ENCODE data around the gene C1QTNF1.
A peak's percentile ranks its signal among the peaks of the same experiment; 100 is the strongest.

Gene C1QTNF1

DNA sequence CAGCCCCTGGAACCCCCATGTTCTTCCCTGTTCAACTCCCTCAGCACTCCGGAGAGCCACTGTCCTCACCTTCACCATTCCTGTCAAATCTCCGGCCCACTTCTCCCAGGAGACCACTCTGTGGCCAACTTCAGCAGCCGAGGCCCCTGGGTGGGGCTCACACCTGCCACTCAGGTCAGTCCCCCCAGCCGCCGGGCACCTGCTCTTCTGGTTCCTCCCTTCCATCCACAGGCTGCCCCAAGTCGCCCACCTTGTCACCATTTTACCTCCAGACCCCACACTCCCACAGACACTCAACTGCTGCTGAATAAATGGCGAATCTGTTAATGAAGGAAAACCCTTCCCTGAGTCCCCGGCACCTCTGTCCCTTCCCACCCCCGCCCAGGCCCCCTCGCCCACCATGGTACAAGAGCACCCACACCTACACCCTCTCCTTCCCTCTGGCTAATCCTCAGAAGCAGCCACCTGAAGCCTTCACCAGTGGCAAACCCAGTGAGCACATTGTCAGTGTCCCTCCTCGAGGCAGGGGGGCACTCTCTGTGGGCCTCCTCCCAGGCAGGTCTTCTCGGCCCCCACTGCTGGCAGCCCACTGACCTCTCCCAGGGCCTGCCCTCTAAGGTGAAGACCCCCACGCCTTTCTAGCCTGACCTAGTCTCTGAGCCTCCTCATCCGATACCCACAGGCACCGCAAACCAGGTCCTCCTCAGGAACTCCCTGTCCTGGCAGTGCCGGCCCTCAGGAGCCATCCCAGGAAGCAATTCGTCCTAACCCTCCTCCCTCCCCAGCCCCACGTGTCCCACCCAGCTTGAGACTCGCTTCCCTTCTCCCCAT, 22.6 kb upstream of the C1QTNF1 start:
- no peak overlapping the region for H3K27ac ChIP-seq (ENCODE audit: low read depth, low read length)
- no peaks in the 10 kb centered on the region for H3K9me3 ChIP-seq (ENCODE audit: control insufficient read depth, insufficient read depth, low read length)
- H3K36me3 ChIP-seq (ENCODE audit: control insufficient read depth, insufficient read depth, low read length), result peaks cover 19% of the 10 kb centered on the region
- H3K9ac ChIP-seq (ENCODE audit: low read depth, low read length), result no peak overlapping the region
- no peaks in the 10 kb centered on the region for H3K4me1 ChIP-seq (ENCODE audit: control insufficient read depth, insufficient read depth, low read length)
- H3K4me3 ChIP-seq (ENCODE audit: low read depth, low read length), result no peak overlapping the region
- peaks cover 46% of the 10 kb centered on the region for H3K27me3 ChIP-seq (ENCODE audit: control insufficient read depth, insufficient read depth, low read length)

GRCh38 chr17:79002291-79002690, 21.7 kb upstream of the C1QTNF1 start:
- Histone ChIP-seq H3K36me3 (ENCODE audit: control insufficient read depth, insufficient read depth, low read length) (peaks cover 12% of the 10 kb centered on the region), H3K4me1 (ENCODE audit: control insufficient read depth, insufficient read depth, low read length) (no peaks in the 10 kb centered on the region), H3K27ac (ENCODE audit: low read depth, low read length) (no peak overlapping the region), H3K4me3 (ENCODE audit: low read depth, low read length) (no peak overlapping the region), H3K27me3 (ENCODE audit: control insufficient read depth, insufficient read depth, low read length) (peaks cover 55% of the 10 kb centered on the region), H3K9me3 (ENCODE audit: control insufficient read depth, insufficient read depth, low read length) (no peaks in the 10 kb centered on the region), H3K9ac (ENCODE audit: low read depth, low read length) (no peak overlapping the region)

- H3K9ac ChIP-seq (ENCODE audit: low read depth, low read length), result no peak overlapping the region
- peaks cover 62% of the 10 kb centered on the region for H3K27me3 ChIP-seq (ENCODE audit: control insufficient read depth, insufficient read depth, low read length)
- H3K27ac ChIP-seq (ENCODE audit: low read depth, low read length), result peak overlapping the region; percentile 35
These were observed 21.0 kb upstream of the C1QTNF1 start for GRCh38 chr17:79002796-79003593.

DNA sequence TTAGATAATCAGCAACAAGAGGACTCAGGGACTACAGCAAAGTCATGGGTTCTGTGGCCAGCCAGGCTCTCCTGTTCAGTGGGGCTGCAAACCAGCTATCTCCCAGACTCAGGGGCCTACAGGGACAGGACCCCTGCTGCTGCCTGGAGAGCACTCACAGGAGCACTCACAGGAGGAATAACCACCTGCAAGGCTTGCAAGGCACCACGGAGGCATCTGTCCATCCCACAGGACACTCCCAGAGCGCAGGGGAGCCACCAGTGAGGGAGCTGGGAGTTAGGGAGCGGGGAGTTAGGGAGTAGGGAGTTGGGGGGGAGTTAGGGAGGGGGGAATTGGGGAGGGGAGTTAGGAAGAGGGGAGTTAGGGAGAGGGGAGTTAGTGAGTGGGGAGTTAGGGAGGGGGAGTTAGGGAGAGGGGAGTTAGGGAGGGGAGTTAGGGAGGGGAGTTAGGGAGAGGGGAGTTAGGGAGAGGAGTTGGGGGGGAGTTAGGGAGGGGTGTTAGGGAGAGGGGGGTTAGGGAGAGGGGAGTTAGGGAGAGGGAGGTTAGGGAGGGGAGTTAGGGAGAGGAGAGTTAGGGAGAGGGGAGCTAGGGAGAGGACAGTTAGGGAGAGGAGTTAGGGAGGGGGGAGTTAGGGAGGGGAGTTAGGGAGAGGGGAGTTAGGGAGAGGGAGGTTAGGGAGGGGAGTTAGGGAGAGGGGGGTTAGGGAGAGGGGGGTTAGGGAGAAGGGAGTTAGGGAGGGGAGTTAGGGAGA, 20.1 kb upstream of the C1QTNF1 start:
- Histone ChIP-seq H3K4me3 (ENCODE audit: low read depth, low read length) (no peak overlapping the region), H3K36me3 (ENCODE audit: control insufficient read depth, insufficient read depth, low read length) (peaks cover 5% of the 10 kb centered on the region; the same call in 1 of the 2 replicates), H3K9me3 (ENCODE audit: control insufficient read depth, insufficient read depth, low read length) (no peaks in the 10 kb centered on the region), H3K9ac (ENCODE audit: low read depth, low read length) (no peak overlapping the region), H3K27ac (ENCODE audit: low read depth, low read length) (peak overlapping the region; percentile 35), H3K4me1 (ENCODE audit: control insufficient read depth, insufficient read depth, low read length) (peaks cover 3% of the 10 kb centered on the region; the same call in 1 of the 2 replicates), H3K27me3 (ENCODE audit: control insufficient read depth, insufficient read depth, low read length) (peaks cover 70% of the 10 kb centered on the region)

More at GRCh38 chr17:79002796-79003593, 21.0 kb upstream of the C1QTNF1 start:
- Histone ChIP-seq H3K4me3 (ENCODE audit: low read depth, low read length) (no peak overlapping the region), H3K4me1 (ENCODE audit: control insufficient read depth, insufficient read depth, low read length) (no peaks in the 10 kb centered on the region), H3K9me3 (ENCODE audit: control insufficient read depth, insufficient read depth, low read length) (no peaks in the 10 kb centered on the region), H3K36me3 (ENCODE audit: control insufficient read depth, insufficient read depth, low read length) (peaks cover 7% of the 10 kb centered on the region; the same call in 1 of the 2 replicates)

DNA sequence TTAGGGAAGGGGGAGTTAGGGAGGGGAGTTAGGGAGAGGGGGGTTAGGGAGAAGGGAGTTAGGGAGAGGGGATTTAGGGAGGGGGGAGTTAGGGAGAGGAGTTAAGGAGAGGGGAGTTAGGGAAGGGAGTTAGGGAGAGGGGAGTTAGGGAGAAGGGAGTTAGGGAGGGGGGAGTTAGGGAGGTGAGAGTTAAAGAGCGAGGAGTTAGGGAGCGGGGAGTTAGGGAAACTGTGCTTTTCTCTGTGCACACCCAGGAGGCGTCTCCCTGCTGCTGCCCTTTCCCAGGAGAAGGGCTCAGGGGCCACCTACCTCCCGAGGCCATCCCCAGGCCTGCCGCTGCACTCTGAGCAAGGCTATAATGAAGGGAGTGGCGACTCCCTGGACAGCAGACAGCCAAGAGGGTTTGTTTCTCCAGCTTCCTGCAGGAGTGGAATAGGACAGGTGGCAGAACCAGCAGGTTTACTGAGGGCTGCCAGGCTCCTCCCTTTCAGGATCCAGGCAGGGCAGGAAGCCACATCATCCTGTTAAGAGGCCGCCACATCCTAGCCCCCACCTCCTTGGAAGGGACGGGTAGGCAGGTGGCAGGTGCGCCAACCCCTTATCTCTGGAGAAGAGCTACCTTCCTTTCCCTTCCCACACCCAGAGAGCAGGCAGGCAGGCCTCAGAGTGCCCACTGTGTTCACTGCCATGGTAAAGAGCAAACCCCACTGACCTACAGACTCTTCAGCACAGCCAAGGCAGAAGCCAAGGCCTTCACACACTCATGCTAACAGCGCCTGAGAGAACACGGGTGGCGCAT, 18.7 kb upstream of the C1QTNF1 start:
- H3K9ac ChIP-seq (ENCODE audit: low read depth, low read length), result no peak overlapping the region
- peaks cover 6% of the 10 kb centered on the region for H3K4me1 ChIP-seq (ENCODE audit: control insufficient read depth, insufficient read depth, low read length)
- no peaks in the 10 kb centered on the region for H3K9me3 ChIP-seq (ENCODE audit: control insufficient read depth, insufficient read depth, low read length)
- H3K27ac ChIP-seq (ENCODE audit: low read depth, low read length), result no peak overlapping the region
- H3K27me3 ChIP-seq (ENCODE audit: control insufficient read depth, insufficient read depth, low read length), result peaks cover 75% of the 10 kb centered on the region
- H3K36me3 ChIP-seq (ENCODE audit: control insufficient read depth, insufficient read depth, low read length), result peaks cover 5% of the 10 kb centered on the region; the same call in 1 of the 2 replicates
- H3K4me3 ChIP-seq (ENCODE audit: low read depth, low read length), result no peak overlapping the region

DNA sequence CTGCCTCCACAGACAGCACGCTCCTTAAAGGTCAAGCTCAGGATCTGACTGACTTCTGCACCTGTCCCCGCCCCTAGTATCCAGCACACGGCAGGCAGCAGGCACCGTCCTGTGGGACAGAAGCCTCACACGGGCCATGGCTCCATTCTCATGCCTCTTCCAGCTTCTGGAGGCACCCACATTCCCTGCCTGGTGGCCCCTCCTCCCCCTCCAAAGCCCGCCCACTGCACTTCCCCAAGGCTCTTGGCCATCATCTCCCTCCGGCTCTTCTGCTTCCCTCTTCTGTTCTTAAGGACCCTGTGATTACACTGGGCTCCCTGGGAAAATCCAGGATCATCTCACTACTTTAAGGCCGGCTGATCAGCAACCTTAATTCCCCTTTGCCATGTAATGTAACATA, 17.9 kb upstream of the C1QTNF1 start:
- H3K9ac ChIP-seq (ENCODE audit: low read depth, low read length), result no peak overlapping the region
- H3K36me3 ChIP-seq (ENCODE audit: control insufficient read depth, insufficient read depth, low read length), result peaks cover 5% of the 10 kb centered on the region; the same call in 1 of the 2 replicates
- H3K27ac ChIP-seq (ENCODE audit: low read depth, low read length), result no peak overlapping the region
- peaks cover 68% of the 10 kb centered on the region for H3K27me3 ChIP-seq (ENCODE audit: control insufficient read depth, insufficient read depth, low read length)
- no peak overlapping the region for H3K4me3 ChIP-seq (ENCODE audit: low read depth, low read length)
- no peaks in the 10 kb centered on the region; the same call in 1 of the 2 replicates for H3K9me3 ChIP-seq (ENCODE audit: control insufficient read depth, insufficient read depth, low read length)
- H3K4me1 ChIP-seq (ENCODE audit: control insufficient read depth, insufficient read depth, low read length), result peaks cover 6% of the 10 kb centered on the region

DNA sequence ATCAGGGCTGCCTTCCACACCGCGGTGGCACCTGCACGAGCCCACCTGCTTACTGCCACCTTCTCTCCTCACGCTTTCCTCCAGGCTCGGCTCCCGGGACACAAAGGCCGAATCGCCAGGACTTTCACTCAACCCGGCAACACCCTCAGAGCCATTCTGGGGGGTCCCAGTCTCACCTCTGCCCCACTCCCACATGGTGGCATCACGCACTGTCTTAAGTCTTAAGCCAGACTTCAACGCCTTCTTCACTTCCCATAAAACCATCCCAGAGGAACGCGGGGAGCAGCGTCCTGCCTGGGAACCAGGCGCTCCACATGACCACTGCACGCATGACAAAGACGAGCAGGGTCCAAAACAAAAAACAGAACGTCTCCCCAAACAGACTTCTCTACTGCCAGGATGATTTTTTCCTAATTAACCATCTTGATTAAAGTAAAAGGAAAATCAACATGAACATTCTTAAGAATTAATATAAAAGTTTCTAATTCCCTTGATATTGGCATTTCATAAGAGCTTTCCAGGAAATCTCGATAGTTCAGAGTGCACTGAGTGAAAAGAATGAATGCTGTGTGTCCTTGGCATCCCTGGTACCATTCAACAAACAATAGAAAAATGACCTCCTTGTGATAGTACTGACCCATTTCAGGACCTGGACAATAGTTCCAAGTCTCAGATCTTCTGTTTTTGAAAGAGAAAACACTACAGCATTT, 17.0 kb upstream of the C1QTNF1 start:
- H3K4me1 ChIP-seq (ENCODE audit: control insufficient read depth, insufficient read depth, low read length), result peaks cover 6% of the 10 kb centered on the region
- no peak overlapping the region for H3K4me3 ChIP-seq (ENCODE audit: low read depth, low read length)
- no peaks in the 10 kb centered on the region; the same call in none of the 2 replicates for H3K9me3 ChIP-seq (ENCODE audit: control insufficient read depth, insufficient read depth, low read length)
- H3K9ac ChIP-seq (ENCODE audit: low read depth, low read length), result no peak overlapping the region
- no peak overlapping the region for H3K27ac ChIP-seq (ENCODE audit: low read depth, low read length)
- peaks cover 61% of the 10 kb centered on the region for H3K27me3 ChIP-seq (ENCODE audit: control insufficient read depth, insufficient read depth, low read length)
- peaks cover 5% of the 10 kb centered on the region; the same call in 1 of the 2 replicates for H3K36me3 ChIP-seq (ENCODE audit: control insufficient read depth, insufficient read depth, low read length)

DNA sequence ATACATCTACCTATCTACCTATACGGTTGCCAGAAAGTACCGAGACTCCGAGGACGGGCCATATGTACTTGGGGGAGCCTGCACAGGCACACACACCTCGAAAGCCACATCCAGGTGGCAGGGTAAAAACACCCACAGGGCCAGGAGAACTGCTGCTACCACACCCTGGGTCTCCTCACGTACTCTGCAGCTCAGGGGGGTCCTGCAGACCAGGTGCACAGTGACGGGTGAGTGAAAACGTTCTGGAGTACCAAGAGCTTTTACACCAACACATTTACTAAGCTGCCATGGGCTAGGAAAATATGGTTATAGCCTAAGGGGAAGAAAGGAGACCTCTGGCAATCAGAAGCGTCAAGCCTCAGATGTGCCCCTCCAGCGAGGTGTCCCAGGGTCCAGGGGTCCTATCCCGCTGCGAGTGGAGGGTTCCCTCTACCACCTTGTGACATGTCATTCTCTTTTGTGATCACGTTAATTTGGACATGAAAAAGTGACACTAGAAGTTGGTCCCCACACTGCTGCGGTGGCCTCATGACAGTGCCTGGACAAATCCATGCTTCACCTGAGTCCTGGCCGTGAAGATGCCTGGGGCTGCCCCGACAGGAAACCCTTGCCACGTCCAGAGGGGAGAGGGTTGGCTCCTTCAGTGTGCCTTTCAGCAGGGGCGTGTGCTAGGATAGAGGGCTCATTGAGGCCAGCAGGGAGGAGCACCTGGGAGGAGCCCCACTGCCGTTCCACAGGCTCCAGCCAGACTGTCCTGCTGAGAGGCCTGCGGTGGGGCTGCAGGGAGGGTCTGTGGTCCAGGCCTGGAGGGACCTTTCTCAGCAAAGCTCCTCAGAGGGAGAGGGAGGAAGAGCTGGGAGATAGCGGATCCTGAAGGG, 16.2 kb upstream of the C1QTNF1 start:
- H3K9me3 ChIP-seq (ENCODE audit: control insufficient read depth, insufficient read depth, low read length), result peaks cover 1% of the 10 kb centered on the region
- no peak overlapping the region for H3K27ac ChIP-seq (ENCODE audit: low read depth, low read length)
- peaks cover 53% of the 10 kb centered on the region for H3K27me3 ChIP-seq (ENCODE audit: control insufficient read depth, insufficient read depth, low read length)
- H3K4me1 ChIP-seq (ENCODE audit: control insufficient read depth, insufficient read depth, low read length), result peaks cover 6% of the 10 kb centered on the region
- H3K9ac ChIP-seq (ENCODE audit: low read depth, low read length), result no peak overlapping the region
- H3K4me3 ChIP-seq (ENCODE audit: low read depth, low read length), result no peak overlapping the region
- H3K36me3 ChIP-seq (ENCODE audit: control insufficient read depth, insufficient read depth, low read length), result peaks cover 3% of the 10 kb centered on the region; the same call in 1 of the 2 replicates

DNA sequence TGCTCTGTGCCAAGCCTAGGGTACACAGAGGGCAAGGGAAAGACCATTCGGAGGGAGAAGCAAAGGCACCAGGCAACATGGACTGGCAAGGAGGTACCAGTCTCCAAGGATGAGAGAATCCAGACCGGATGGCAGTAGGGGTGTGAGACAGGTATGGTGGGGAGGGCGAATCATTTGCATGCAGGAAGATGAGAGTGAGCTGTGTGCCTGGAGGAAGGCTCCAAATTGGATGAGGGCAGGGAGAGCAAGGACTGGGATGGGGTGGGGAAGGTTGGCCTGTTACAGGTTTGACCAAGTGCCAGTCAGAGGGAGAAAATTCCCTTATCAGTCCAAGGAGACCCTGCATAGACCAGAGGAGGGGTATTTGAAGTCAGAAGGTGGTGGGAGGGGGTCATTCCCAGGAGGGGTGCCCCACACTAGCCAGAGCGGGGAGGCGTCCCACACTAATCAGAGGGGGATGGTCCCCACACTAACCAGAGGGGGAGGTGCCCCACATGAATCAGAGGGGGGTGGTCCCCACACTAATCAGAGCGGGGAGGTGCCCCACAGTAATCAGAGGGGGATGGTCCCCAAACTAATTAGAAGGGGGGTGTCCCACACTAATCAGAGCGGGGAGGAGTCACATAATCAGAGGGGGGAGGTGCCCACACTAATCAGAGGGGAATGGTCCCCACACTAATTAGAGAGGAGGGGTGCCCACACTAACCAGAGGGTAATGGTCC, 15.1 kb upstream of the C1QTNF1 start:
- Histone ChIP-seq H3K9me3 (ENCODE audit: control insufficient read depth, insufficient read depth, low read length) (peaks cover 11% of the 10 kb centered on the region), H3K27ac (ENCODE audit: low read depth, low read length) (no peak overlapping the region), H3K9ac (ENCODE audit: low read depth, low read length) (peak overlapping the region; percentile 21; the same call in 1 of the 2 replicates), H3K36me3 (ENCODE audit: control insufficient read depth, insufficient read depth, low read length) (no peaks in the 10 kb centered on the region), H3K4me1 (ENCODE audit: control insufficient read depth, insufficient read depth, low read length) (peaks cover 6% of the 10 kb centered on the region), H3K4me3 (ENCODE audit: low read depth, low read length) (peak overlapping the region; percentile 80), H3K27me3 (ENCODE audit: control insufficient read depth, insufficient read depth, low read length) (peaks cover 43% of the 10 kb centered on the region)

All from HUES48 (cell line).